Esophagus squamous epithelium (tissue), 4 donors: Measurements from ENCODE around the gene GTPBP1.

Experiments
- POLR2A ChIP-seq, 4 donors: fragments of 450-650 bp; IDR thresholded peaks; one replicate each; pipeline ENCODE4 v1.6.1; 2017; ENCODE audit warnings: antibody characterized with exemption in 4 of 4, mild to moderate bottlenecking in 4 of 4, moderate library complexity in 3 of 4
- TF ChIP-seq, protein P1 (sequence below), 6 experiments: fragments of 450-650 bp in 4 of 6; fragments of 200-600 bp in 2 of 6; sonication (generic) in 2 of 6; IDR thresholded peaks; one replicate each; pipeline ENCODE4 v1.5.1; 2016 to 2019; ENCODE audit warnings: antibody characterized with exemption in 6 of 6, mild to moderate bottlenecking in 4 of 6, moderate library complexity in 4 of 6

DNA sequence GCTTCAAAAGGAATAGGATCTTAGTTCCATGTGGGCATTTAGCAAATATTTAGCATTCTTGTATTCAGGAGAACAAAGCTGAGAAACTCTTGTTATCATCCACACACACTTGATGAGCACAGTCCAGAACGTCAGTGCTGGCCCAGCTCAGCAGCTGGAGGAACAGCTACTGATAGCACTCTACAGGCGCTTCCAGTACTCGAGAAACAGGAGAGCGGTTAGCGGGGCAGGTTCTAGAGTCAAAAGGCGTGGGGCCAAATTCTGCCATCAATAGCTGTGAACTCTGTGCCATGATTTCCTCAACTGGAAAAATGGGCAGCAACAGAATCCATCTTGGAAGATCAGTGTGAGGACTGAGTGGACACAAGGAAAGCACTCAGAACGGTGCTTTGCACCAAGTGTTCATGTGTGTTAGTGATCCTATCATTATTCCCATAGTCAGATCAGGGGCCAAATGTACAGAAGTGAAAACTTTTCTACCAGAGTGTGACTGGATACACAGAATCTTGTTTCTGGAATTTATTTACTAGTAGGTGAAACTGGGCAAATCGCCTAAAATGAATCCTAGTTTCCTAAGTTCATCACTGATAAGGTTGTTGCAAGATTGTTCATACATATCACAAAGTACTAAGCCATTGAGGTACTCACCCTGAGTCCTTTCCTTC is 8.2 kb upstream of the GTPBP1 start:
- TF ChIP-seq, protein P1, sequence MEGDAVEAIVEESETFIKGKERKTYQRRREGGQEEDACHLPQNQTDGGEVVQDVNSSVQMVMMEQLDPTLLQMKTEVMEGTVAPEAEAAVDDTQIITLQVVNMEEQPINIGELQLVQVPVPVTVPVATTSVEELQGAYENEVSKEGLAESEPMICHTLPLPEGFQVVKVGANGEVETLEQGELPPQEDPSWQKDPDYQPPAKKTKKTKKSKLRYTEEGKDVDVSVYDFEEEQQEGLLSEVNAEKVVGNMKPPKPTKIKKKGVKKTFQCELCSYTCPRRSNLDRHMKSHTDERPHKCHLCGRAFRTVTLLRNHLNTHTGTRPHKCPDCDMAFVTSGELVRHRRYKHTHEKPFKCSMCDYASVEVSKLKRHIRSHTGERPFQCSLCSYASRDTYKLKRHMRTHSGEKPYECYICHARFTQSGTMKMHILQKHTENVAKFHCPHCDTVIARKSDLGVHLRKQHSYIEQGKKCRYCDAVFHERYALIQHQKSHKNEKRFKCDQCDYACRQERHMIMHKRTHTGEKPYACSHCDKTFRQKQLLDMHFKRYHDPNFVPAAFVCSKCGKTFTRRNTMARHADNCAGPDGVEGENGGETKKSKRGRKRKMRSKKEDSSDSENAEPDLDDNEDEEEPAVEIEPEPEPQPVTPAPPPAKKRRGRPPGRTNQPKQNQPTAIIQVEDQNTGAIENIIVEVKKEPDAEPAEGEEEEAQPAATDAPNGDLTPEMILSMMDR (IDR thresholded peaks at IDR 0.05), result no peak
- TF ChIP-seq POLR2A (IDR thresholded peaks at IDR 0.05), result no peak
